Colonic mucosa (tissue), 4 donors: ENCODE measurements around the gene XYLB. TPM values are rescaled to one million over a fixed set of nuclear protein-coding genes. Genes with fewer than 3 reads are reported as not detected.

Source experiments
- DNase-seq: peaks from one replicate; pipeline ENCODE4 v3.0.0-alpha.2; 2020
- H3K27ac ChIP-seq: fragments of 200-600 bp; one replicate; pipeline ENCODE4 v1.8.0; 2021
- H3K27me3 ChIP-seq: fragments of 200-600 bp; one replicate; pipeline ENCODE4 v1.8.0; 2021
- H3K36me3 ChIP-seq: fragments of 200-600 bp; one replicate; pipeline ENCODE4 v1.8.0; 2021
- H3K4me1 ChIP-seq: fragments of 200-600 bp; one replicate; pipeline ENCODE4 v1.8.0; 2021; ENCODE audit warnings: mild to moderate bottlenecking
- H3K4me3 ChIP-seq: fragments of 200-600 bp; one replicate; pipeline ENCODE4 v1.8.0; 2021
- H3K9ac ChIP-seq, 2 donors: one replicate each; pipeline ENCODE4 v1.7.0; 2013; ENCODE audit warnings: control low read depth in 2 of 2, low read depth in 2 of 2, low read length in 2 of 2
- H3K9me3 ChIP-seq: fragments of 200-600 bp; one replicate; pipeline ENCODE4 v1.8.0; 2021
- CTCF ChIP-seq: fragments of 200-600 bp; IDR thresholded peaks from one replicate; pipeline ENCODE4 v1.8.0; 2022; ENCODE audit warnings: antibody characterized with exemption, mild to moderate bottlenecking
- intact Hi-C: fragments of 100-400 bp; cut with DNase I; formaldehyde crosslinking; loops from one replicate; pipeline ENCODE4 v1.14.1; 2022
- total RNA-seq, 2 donors: library from RNA; stranded (reverse); fragmentation: NEBNext Ultra II Directional in 1 of 2; extraction: Animal tissue kit (Norgen Biotek cat#: 25700) in 1 of 2; gene quantifications; one replicate each; pipeline ENCODE4 v1.2.1, GENCODE V29; 2021
- donor health status: healthy.
- donor health status: DM: no; HTN: no; CAD: no.
- donor health status: DM: no; HTN: no; CAD: no.

XYLB gene
- total RNA-seq, 2 donors from 2014 or later: 13.4 to 17.4 TPM

- Histone ChIP-seq H3K27ac (no peak overlapping the region), H3K36me3 (no peaks in the 10 kb centered on the region), H3K27me3 (no peaks in the 10 kb centered on the region), H3K4me1 (no peaks in the 10 kb centered on the region), H3K9ac (no peak overlapping the region), H3K9me3 (no peaks in the 10 kb centered on the region), H3K4me3 (no peak overlapping the region)
- no peak for DNase-seq
- intact Hi-C loops: no loop called here
- TF ChIP-seq CTCF: no peak
These were observed 29.7 kb downstream of the XYLB start for GRCh38 chr3:38376098-38376816.

- DNase-seq: no peak
- Histone ChIP-seq H3K27me3 (no peaks in the 10 kb centered on the region), H3K9ac (no peak overlapping the region), H3K36me3 (no peaks in the 10 kb centered on the region), H3K4me1 (no peaks in the 10 kb centered on the region), H3K27ac (no peak overlapping the region), H3K4me3 (no peak overlapping the region), H3K9me3 (no peaks in the 10 kb centered on the region)
- TF ChIP-seq CTCF: no peak
- intact Hi-C loops: no loop called here
These were observed 32.7 kb downstream of the XYLB start for GRCh38 chr3:38379201-38379770.

GRCh38 chr3:38382506-38383080, 36.0 kb downstream of the XYLB start:
- Histone ChIP-seq H3K36me3 (no peaks in the 10 kb centered on the region), H3K9me3 (no peaks in the 10 kb centered on the region)

GRCh38 chr3:38383156-38383875, 36.7 kb downstream of the XYLB start:
- Histone ChIP-seq H3K27me3 (no peaks in the 10 kb centered on the region), H3K9me3 (no peaks in the 10 kb centered on the region), H3K27ac (no peak overlapping the region), H3K4me3 (no peak overlapping the region), H3K4me1 (no peaks in the 10 kb centered on the region), H3K36me3 (no peaks in the 10 kb centered on the region), H3K9ac (no peak overlapping the region)
- TF ChIP-seq CTCF: no peak
- no peak for DNase-seq
- intact Hi-C loops: no loop called here

More at GRCh38 chr3:38382506-38383080, 36.0 kb downstream of the XYLB start:
- Histone ChIP-seq H3K9ac (no peak overlapping the region), H3K27ac (no peak overlapping the region), H3K27me3 (no peaks in the 10 kb centered on the region), H3K4me1 (no peaks in the 10 kb centered on the region), H3K4me3 (no peak overlapping the region)
- intact Hi-C loops: no loop called here
- no peak for DNase-seq
- no peak for TF ChIP-seq CTCF

GRCh38 chr3:38386992-38387750, 40.6 kb downstream of the XYLB start:
- intact Hi-C loops: no loop called here
- DNase-seq: no peak
- no peak for TF ChIP-seq CTCF
- H3K4me1 ChIP-seq: no peaks in the 10 kb centered on the region
- H3K9me3 ChIP-seq: no peaks in the 10 kb centered on the region
- no peak overlapping the region for H3K27ac ChIP-seq
- no peaks in the 10 kb centered on the region for H3K36me3 ChIP-seq
- no peak overlapping the region for H3K9ac ChIP-seq
- no peaks in the 10 kb centered on the region for H3K27me3 ChIP-seq
- H3K4me3 ChIP-seq: no peak overlapping the region
